Fibroblast of villous mesenchyme (primary cell): Measurements from ENCODE around the gene CABYR. TPM values are rescaled to one million over a fixed set of nuclear protein-coding genes. Genes with fewer than 3 reads are reported as not detected.

ENCODE experiments used
- DNase-seq: peaks from one replicate; pipeline ENCODE4 v3.0.0-alpha.2; 2010; ENCODE audit warnings: low read depth
- H3K4me3 ChIP-seq: 2 replicates; pipeline ENCODE4 v1.5.1; 2011; ENCODE audit warnings: low read depth, mild to moderate bottlenecking, low read length
- total RNA-seq: library from RNA; depleted of rRNA; stranded (reverse); fragments of >200 nt; gene quantifications from 2 replicates; pipeline ENCODE4 v1.2.3, GENCODE V29; 2012
- TF ChIP-seq, protein P1 (sequence below): IDR thresholded peaks from 2 replicates; pipeline ENCODE4 v1.5.1; 2012; ENCODE audit warnings: low read depth, mild to moderate bottlenecking, low read length; ENCODE audit not compliant: insufficient read depth

The CABYR gene
- total RNA-seq, 1 donor: 20.3 TPM

DNA sequence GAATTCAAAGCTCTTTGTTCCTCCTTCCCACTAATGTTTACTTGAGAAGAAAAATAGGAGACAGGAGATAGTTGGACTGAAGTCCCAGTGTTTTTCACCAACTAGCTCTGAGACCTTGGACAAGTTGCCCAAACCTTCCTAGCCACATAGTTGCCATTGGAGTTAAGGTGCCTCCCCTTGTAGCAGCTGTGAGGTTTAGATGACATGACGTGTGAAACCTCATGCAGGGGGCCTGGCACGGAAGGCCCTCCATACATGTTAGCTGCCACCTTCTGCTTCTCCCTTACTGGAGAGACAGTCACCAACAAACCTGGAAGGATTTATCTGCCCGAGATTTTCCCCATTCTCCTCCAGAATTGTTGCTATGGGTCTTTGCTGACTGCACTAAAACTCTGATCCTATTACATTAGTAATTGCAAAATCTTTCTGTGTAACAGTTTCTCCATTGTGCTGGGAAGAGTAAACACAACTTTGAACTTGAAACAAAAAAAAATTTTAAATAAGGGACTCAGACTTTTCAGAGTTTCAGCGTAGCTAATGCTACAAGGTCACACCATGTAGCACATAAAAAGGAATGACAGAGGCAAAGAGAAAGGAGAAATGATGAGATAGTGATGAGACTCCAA, 23.8 kb upstream of the CABYR start:
- DNase-seq: no peak

DNA sequence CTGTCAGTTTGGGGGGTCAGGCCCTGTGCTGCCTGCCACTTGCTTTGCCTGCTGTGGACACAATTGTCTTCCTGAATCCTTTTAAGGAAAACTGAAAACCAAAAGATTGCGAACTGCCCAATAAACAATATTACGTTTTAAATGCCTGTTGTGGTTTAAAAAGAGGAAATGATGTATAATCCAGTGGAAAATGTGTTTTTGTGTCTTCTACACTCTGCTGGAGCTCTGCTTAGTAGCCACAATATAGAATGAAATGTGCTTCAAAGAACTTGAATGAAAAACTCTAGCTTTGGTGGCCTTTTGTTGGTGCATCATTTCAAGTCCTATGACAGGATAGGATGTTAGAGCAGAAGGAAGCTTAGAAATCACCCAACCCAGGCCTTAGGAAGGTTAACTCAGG, 23.2 kb upstream of the CABYR start:
- no peak overlapping the region for H3K4me3 ChIP-seq
- DNase-seq: no peak
- TF ChIP-seq, protein P1, sequence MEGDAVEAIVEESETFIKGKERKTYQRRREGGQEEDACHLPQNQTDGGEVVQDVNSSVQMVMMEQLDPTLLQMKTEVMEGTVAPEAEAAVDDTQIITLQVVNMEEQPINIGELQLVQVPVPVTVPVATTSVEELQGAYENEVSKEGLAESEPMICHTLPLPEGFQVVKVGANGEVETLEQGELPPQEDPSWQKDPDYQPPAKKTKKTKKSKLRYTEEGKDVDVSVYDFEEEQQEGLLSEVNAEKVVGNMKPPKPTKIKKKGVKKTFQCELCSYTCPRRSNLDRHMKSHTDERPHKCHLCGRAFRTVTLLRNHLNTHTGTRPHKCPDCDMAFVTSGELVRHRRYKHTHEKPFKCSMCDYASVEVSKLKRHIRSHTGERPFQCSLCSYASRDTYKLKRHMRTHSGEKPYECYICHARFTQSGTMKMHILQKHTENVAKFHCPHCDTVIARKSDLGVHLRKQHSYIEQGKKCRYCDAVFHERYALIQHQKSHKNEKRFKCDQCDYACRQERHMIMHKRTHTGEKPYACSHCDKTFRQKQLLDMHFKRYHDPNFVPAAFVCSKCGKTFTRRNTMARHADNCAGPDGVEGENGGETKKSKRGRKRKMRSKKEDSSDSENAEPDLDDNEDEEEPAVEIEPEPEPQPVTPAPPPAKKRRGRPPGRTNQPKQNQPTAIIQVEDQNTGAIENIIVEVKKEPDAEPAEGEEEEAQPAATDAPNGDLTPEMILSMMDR: no peak

More for the DNA sequence above, 23.8 kb upstream of the CABYR start:
- TF ChIP-seq, protein P1: no peak
- H3K4me3 ChIP-seq: no peak overlapping the region

DNA sequence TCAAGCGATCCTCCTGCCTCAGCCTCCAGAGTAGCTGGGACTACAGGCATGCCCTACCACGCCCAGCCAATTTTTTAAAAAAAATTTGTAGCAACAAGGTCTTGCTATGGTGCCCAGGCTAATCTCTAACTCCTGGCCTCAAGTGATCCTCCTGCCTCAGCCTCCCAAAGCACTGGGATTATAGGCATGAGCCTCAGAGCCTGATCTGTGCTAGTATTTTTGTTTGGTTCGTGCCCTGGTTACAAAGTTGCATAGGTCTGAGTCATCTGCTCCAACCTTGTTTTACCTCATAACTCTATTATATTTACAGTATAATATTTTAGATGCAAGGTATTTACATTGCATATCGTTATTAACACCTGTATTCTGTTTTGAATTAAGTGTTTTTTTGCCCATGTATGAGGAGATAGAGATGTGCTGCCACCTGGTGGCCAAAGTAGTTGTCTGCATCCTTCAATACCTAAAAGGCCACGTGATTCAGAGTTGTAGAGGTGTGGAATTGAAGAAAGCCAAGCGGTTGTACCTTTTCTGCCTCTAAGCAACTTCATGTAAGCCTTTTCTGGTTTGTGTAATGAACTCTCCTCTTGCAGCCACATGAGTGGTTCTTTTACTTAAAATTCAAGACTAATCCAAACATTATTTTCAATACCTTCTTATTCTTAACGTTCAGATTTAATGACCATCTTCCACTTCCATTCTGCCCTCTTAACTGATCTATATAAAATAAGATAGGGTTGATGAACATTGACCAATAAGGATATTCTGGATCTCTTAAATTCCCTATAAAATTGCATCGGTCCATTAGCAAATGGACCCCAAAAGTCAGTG, 19.9 kb upstream of the CABYR start:
- TF ChIP-seq, protein P1: peak; percentile 82
- H3K4me3 ChIP-seq: no peak overlapping the region
- peak; percentile 75 for DNase-seq

DNA sequence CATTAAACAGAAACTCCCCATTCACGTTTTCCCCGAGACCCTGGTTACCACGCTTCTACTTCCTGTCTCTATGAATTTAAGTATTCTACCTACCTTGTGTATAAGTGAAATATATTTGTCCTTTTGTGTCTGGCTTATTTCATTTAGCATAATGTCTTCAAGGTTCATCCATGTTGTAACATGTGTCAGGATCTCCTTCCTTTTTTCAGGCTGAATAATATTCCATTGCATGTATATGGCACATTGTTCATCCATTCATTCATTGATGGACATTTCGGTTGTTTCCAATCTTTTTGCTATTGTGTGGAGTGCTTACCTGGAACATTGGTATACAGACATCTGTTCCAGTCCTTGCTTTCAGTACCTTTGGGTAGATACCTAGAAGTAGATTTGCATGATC, 18.2 kb upstream of the CABYR start:
- TF ChIP-seq, protein P1: no peak
- H3K4me3 ChIP-seq: no peak overlapping the region
- DNase-seq: no peak

DNA sequence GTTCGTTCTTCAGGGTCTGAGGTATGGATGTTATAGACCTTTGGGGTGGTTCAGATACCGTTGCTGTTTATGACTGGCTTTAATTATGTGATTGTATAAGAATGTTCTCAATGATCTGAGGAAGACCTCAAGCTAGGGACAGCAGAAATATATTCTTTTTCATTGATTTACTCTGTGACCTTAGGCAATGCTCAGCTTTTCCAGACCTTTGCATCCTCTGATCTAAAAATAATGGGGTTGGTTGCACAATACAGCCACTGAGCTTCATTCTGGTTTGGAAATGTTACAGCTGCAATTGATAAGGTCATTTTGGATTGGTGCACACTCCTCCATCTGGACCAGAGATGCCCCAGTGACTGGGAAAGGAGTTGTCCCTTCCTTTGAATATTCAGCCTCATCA, 17.2 kb upstream of the CABYR start:
- TF ChIP-seq, protein P1: no peak
- H3K4me3 ChIP-seq: no peak overlapping the region
- DNase-seq: no peak

DNA sequence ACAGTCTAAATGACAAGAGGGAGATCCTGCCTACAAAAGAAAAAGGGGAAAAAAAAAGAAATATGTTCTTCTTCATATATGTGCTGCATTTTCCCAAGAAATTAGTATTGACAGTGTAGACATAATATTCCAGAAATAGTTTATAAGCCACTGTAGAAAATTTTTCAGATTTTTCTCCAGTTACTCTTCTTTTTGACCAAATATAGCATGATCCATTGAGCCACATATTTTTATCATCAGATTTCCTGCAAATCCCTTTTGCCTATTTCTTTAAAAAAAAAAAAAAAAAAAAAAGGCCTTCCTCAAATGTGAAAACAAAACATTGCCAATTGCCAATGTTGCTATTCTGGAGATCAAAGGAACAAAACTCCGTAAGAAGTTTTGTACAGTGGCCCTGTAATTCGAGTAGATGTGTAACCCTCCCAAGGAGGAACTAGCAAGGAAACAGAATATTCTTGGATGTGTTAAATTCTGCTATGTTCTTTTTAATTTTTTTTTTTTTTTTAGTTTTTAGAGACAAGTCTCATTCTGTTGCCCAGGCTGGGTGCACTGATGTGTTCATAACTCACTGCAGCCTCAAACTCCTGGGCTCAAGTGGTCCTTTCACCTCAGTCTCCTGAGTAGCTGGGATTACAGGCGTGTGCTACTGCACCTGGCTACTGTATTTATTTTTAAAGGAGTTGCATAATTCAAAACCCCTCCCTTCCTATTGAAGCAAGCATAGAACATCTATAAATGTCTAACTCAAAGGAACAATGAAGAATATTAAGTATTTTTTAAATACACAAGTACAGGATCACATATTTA, 12.5 kb upstream of the CABYR start:
- no peak overlapping the region for H3K4me3 ChIP-seq
- TF ChIP-seq, protein P1: no peak
- peak; percentile 9 for DNase-seq
